Suprapubic skin (tissue), 4 donors: Measurements from ENCODE around the gene COQ4. TPM values are rescaled to one million over a fixed set of nuclear protein-coding genes. Genes with fewer than 3 reads are reported as not detected.
A peak's percentile ranks its signal among the peaks of the same experiment; 100 is the strongest.

Source experiments
- DNase-seq, 2 donors: peaks; one replicate each; pipeline ENCODE4 v3.0.0-alpha.2; 2019; ENCODE audit warnings: low spot score in 2 of 2
- H3K27ac ChIP-seq: fragments of 200-600 bp; sonication (generic); one replicate; pipeline ENCODE4 v1.5.1; 2019
- H3K27me3 ChIP-seq: fragments of 200-600 bp; sonication (generic); one replicate; pipeline ENCODE4 v1.5.1; 2019
- H3K36me3 ChIP-seq: fragments of 200-600 bp; sonication (generic); one replicate; pipeline ENCODE4 v1.5.1; 2019
- H3K4me1 ChIP-seq: fragments of 200-600 bp; sonication (generic); one replicate; pipeline ENCODE4 v1.5.1; 2019
- H3K4me3 ChIP-seq: fragments of 200-600 bp; sonication (generic); one replicate; pipeline ENCODE4 v1.5.1; 2019; ENCODE audit warnings: mild to moderate bottlenecking
- H3K9me3 ChIP-seq: fragments of 200-600 bp; sonication (generic); one replicate; pipeline ENCODE4 v1.5.1; 2019
- EP300 ChIP-seq: sonication (generic); formaldehyde crosslinking; IDR thresholded peaks from one replicate; pipeline ENCODE4 v1.6.1; 2017; ENCODE audit warnings: antibody characterized with exemption
- POLR2A ChIP-seq, 2 donors: fragments of 450-650 bp; IDR thresholded peaks; one replicate each; pipeline ENCODE4 v1.6.1; 2017; ENCODE audit warnings: antibody characterized with exemption in 2 of 2, mild to moderate bottlenecking in 2 of 2, moderate library complexity in 2 of 2
- POLR2AphosphoS5 ChIP-seq, 3 donors: sonication (generic); formaldehyde crosslinking; IDR thresholded peaks; one replicate each; pipeline ENCODE4 v1.6.1; 2017; ENCODE audit warnings: antibody characterized with exemption in 3 of 3
- WGBS: methylation state at CpG from one replicate; pipeline ENCODE4 v1.1.5; 2018; 5-methylcytosine and 5-hydroxymethylcytosine counted together
- total RNA-seq, 4 donors: library from RNA; depleted of rRNA; stranded (reverse); fragments of >200 nt; gene quantifications; one replicate each; pipeline ENCODE4 v1.1.0, GENCODE V29; 2016
- TF ChIP-seq, protein P1 (sequence below), 2 donors: fragments of 200-600 bp in 1 of 2; fragments of 450-650 bp in 1 of 2; sonication (generic) in 1 of 2; IDR thresholded peaks; one replicate each; pipeline ENCODE4 v1.5.1; 2016 to 2019; ENCODE audit warnings: antibody characterized with exemption in 2 of 2, mild to moderate bottlenecking in 1 of 2, moderate library complexity in 1 of 2

Gene COQ4
- total RNA-seq, 4 donors from 2014 or later = 73.3 to 119 (median 106) TPM

DNA sequence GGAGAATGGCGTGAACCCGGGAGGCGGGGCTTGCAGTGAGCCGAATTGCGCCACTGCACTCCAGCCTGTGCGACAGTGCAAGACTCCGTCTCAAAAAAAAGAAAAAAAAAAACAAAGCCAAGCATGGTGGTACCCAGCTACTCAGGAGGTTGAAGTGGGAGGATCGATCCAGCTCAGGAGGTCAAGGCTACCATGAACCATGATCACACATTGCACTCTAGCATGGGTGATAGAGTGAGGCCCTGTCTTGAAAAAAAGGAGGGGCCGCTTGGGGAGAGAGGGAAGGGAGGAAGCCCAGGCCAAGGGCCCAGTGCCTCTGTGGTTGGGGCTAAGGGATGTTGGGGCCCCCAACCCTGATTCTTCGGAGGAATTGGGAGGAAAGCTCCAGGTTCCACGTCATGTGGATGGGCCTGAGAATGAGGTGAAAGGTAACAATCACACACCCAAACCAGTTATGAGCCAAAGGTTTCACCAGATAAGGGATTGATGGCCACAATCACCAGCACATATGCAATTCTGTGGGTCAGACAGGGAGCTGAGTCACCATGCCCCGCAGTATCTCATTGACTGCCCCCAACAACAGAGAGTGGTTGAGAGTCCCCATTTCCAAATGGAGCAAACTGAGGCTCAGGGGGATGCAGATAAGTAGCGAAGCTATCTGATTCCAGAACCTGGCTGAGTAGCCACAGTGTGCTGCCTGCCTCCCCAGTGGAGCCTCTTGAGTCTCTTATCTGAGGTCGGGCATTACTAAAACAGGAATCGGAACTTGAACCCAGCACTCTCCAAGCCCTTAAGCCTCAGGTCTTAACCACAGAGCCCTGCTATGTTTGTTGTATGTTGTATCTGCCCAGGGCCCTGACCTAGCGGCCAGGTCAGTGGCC is 26.1 kb upstream of the COQ4 start:
- WGBS = 87% methylated on average over 14 of the region's 16 CpGs
- H3K9me3 ChIP-seq = no peaks in the 10 kb centered on the region
- H3K36me3 ChIP-seq = no peaks in the 10 kb centered on the region
- H3K27ac ChIP-seq = no peak overlapping the region
- TF ChIP-seq, protein P1, sequence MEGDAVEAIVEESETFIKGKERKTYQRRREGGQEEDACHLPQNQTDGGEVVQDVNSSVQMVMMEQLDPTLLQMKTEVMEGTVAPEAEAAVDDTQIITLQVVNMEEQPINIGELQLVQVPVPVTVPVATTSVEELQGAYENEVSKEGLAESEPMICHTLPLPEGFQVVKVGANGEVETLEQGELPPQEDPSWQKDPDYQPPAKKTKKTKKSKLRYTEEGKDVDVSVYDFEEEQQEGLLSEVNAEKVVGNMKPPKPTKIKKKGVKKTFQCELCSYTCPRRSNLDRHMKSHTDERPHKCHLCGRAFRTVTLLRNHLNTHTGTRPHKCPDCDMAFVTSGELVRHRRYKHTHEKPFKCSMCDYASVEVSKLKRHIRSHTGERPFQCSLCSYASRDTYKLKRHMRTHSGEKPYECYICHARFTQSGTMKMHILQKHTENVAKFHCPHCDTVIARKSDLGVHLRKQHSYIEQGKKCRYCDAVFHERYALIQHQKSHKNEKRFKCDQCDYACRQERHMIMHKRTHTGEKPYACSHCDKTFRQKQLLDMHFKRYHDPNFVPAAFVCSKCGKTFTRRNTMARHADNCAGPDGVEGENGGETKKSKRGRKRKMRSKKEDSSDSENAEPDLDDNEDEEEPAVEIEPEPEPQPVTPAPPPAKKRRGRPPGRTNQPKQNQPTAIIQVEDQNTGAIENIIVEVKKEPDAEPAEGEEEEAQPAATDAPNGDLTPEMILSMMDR (IDR thresholded peaks at IDR 0.05) = no peak
- TF ChIP-seq POLR2A (IDR thresholded peaks at IDR 0.05) (no peak), POLR2AphosphoS5 (IDR thresholded peaks at IDR 0.05) (no peak), EP300 (no peak)
- H3K4me1 ChIP-seq = peaks cover 14% of the 10 kb centered on the region
- H3K4me3 ChIP-seq = no peak overlapping the region
- no peak for DNase-seq
- H3K27me3 ChIP-seq = no peaks in the 10 kb centered on the region

DNA sequence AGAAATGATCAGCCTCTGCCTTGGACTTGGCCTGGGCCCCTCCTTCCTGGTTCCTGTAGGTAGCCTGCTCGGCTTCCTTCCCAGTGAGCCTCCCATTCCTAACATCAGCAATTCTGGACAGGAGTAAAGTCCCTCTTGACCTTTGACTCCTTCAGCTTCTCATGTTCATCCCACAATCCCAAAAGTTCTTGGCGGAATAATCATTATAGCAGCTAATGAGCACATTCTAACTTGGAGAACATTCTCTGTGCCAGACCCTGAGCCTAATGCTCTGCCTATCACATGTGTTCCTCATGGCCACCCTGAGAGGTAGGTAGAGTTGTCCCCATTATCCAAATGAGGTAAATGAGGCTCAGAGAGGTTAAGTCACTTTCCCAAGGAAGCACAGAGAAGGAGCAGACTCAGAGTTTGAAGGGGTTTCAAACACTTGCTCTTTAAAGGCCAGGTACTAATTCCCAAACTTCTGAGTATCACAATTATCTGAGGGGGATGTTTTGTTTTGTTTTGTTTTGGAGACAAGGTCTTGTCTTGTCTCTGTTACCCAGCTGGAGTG is 25.3 kb upstream of the COQ4 start:
- TF ChIP-seq EP300 (no peak), POLR2A (IDR thresholded peaks at IDR 0.05) (no peak), POLR2AphosphoS5 (IDR thresholded peaks at IDR 0.05) (no peak)
- TF ChIP-seq, protein P1 (IDR thresholded peaks at IDR 0.05) = no peak
- H3K27me3 ChIP-seq = no peaks in the 10 kb centered on the region
- H3K4me3 ChIP-seq = no peak overlapping the region
- H3K4me1 ChIP-seq = peaks cover 14% of the 10 kb centered on the region
- H3K27ac ChIP-seq = no peak overlapping the region
- no peaks in the 10 kb centered on the region for H3K36me3 ChIP-seq
- H3K9me3 ChIP-seq = no peaks in the 10 kb centered on the region
- DNase-seq = no peak
- 100% methylated on average over 2 of the region's 2 CpGs for WGBS

DNA sequence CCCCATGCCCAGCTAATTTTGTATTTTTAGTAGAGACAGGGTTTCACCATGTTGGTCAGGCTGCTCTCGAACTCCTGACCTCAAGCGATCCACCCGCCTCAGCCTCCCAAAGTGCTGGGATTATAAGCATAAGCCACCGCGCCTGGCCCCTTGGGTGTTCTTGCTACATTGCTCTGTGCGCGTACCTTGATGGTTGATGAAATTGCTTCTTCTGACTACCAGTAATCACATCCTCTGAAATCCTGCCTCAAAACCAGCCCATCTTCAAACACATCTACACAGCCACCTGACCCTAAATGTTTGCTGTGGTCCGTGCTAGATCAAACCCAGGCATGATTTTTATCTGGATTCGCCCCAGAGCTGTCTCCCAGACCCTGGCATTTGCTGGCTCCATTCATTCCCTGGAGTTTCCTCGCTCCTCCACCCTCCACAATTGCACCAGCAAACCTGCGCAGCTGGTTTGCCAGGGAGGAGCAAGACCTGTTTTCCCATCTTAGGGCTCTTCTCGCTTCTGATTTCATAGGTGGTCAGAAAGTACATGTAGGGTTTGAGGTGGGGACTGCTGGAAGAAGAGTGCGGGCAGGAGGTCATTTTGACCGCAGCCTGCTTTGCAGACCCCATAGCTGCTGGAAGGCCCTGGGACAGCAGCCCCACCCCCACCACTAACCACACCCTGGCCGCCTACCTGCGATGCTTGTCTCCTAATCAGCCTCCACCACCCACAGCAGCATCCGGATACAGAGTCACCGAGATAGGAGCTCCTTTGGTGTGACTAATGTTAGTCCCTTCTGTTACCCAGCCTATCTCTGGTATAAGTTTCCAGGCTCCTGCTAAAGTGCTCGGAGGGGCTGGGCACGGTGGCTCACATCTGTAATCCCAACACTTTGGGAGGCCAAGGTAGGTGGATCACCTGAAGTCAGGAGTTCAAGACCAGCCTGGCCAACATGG is 23.8 kb upstream of the COQ4 start:
- WGBS = 57% methylated on average over 20 of the region's 20 CpGs
- TF ChIP-seq, protein P1 (IDR thresholded peaks at IDR 0.05) = no peak
- TF ChIP-seq POLR2AphosphoS5 (IDR thresholded peaks at IDR 0.05) (no peak), EP300 (no peak), POLR2A (IDR thresholded peaks at IDR 0.05) (no peak)
- Histone ChIP-seq H3K27me3 (no peaks in the 10 kb centered on the region), H3K4me1 (peaks cover 16% of the 10 kb centered on the region), H3K9me3 (no peaks in the 10 kb centered on the region), H3K36me3 (no peaks in the 10 kb centered on the region), H3K4me3 (no peak overlapping the region), H3K27ac (peak overlapping the region; percentile 61)
- DNase-seq = no peak

DNA sequence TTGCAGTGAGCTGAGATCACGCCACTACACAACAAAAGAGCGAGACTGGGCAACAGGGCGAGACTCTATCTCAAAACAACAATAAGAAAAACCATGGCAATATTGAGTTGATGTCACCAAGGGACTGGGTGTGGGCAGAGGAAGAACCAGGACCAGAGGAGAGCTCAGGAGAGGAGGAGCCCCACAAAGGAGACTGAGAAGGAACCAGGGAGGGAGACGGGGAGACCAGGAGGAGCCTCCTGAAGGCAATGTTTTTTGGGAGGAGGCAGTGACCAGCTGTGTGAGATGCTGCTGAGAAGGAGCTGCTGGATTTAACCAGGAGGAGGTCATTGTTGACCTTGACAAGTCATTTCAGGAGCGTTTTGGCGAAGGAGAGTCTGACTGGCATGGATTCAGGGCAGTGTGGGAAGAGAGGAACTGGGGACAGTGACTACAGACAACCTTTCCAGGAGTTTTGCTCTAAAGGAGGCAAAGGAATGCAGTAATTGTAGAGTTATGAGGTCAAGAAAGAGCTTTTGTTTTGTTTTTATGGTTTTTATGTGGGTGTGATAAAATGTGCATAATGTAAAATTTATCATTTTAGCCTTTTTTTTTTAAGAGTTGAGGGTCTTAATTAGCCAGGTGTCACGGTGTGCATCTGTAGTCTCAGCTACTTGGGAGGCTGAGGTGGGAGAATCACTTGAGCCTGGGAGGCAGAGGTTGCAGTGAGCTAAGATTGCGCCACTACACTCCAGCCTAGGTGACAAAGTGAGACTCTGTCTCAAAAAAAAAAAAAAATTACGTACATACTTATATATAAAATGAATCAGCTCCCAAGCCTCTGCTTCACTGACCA is 18.3 kb upstream of the COQ4 start:
- 65% methylated on average over 9 of the region's 9 CpGs for WGBS
- Histone ChIP-seq H3K36me3 (peaks cover 12% of the 10 kb centered on the region), H3K27ac (peak overlapping the region; percentile 34), H3K9me3 (no peaks in the 10 kb centered on the region), H3K4me1 (peaks cover 29% of the 10 kb centered on the region), H3K27me3 (no peaks in the 10 kb centered on the region), H3K4me3 (no peak overlapping the region)
- no peak for DNase-seq
- TF ChIP-seq EP300 (no peak), POLR2AphosphoS5 (IDR thresholded peaks at IDR 0.05) (no peak), POLR2A (IDR thresholded peaks at IDR 0.05) (no peak)
- TF ChIP-seq, protein P1 (IDR thresholded peaks at IDR 0.05) = no peak
